ENCODE results near the gene NFIL3.

NFIL3 gene

DNA sequence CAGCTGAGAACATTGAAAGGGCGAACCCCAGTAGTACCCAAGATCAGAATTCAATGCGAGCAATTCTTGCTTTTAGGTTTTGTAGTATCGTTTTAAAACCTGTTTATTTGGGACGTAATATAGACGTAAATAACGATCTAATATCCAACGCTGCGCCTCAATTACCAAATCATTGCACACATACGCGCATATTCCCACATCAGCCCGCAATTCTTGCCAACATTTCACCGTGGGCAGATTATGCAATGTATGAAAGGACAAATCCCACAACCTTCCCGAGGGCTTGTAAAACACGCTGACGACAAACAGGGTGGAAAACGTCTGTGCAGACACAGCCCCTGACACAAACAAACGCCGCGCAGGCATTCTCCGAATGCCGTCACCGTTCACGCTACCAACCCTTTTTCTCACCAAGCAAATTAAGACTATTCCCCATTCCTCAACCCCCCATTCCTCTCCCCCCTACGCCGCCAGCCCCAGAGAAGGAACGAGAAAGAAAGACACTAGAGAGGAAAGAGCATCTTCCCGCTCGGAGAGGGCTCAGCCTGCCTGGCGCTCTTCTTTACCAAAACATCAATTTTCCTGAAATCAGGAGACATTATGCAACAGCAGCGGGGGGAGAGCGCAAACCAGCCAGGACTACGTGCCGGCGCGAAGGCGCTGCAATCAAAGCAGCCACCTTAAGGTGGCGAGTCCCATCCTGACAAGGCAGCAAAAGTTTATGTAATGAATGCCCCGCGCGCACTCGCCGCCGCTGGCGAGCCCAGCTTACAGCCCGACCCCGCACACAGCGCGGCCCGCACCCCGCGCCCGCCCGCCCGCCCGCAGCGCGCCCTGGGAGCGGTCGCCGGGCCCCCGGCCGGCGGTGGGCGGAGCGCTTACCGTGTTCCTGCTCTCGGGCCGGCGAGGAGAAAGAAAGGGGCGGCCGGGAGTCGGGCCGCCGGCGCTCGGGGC is 597 bp downstream of the NFIL3 start:
- peak in 1 of 2 donors; percentile 30 for DNase-seq (ENCODE audit: low read depth in 2 of 2)

- no peak for DNase-seq (ENCODE audit: low read depth in 2 of 2)
Measured at GRCh38 chr9:91421971-91422757, 1.5 kb downstream of the NFIL3 start.

- no peak for DNase-seq (ENCODE audit: low read depth in 2 of 2)
Measured at GRCh38 chr9:91421128-91421765, 2.4 kb downstream of the NFIL3 start.

GRCh38 chr9:91420501-91421127 is 3.0 kb downstream of the NFIL3 start:
- DNase-seq (ENCODE audit: low read depth in 2 of 2) = no peak

DNA sequence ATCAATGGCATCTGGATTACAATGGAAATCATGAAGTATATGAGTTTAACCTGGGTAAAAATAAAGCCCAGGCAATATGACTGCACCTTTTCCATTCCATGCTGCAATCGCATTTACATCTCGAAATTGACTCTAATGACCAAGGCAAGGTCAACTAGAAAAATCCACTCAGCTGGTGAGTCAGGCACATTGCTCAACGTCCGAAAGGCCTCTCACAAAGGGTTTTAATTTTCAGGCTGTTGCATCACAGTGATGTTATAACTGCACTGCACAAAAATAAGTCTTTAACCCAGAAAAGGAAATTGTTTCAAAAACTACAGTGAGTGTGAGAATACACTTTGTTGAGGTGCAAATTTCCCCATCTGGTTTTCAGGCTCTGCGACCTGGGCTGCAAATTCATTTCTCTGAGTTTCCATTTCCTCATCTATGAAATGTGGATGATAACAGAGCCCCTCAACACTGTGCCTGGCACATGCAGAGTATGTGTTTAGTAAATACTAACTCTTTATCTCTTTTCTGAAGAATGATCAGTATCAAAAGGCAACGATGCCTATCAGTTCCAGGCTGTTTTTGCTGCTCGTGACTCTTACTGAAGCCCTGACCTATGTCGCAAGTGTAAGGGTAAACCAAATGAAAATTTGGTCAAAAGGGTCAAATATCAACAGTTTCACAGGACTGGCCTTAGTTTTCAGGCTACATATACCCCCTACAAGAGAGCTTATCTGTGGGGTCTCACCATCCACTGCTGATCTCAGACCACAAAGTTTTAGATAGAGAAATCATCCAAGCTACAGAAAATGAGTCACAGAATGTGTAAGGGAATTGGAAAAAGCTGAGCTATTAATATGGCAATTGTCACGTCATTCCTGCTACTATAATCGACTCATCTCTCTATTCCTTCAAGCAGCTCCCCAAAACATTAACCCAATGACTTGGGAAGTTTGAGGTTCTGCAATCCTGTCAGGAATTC is 4.1 kb downstream of the NFIL3 start:
- DNase-seq (ENCODE audit: low read depth in 2 of 2) = peak in 1 of 2 donors; percentile 46

DNA sequence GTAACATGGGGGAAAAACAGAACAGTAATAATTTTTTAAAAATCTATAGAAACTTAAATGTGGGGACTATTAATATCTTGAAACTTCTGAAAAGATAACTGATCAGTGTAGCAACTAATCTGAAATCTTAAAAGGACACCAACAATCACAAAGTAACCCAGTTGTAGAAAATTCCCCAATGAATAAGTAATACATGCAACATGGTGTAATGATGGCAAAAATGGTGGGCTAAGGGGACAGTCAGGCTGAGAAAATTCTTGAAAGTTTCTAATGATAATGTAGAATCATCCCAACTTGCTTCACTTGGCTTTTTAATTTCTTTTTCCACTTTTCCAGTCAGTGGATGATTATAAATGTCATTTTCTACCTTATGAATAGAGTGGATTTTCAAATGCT is 5.4 kb downstream of the NFIL3 start:
- no peak for DNase-seq (ENCODE audit: low read depth in 2 of 2)

- no peak for DNase-seq (ENCODE audit: low read depth in 2 of 2)
Measured at GRCh38 chr9:91417602-91418214, 5.9 kb downstream of the NFIL3 start.

- no peak for DNase-seq (ENCODE audit: low read depth in 2 of 2)
Measured at GRCh38 chr9:91416096-91416712, 7.4 kb downstream of the NFIL3 start.

DNA sequence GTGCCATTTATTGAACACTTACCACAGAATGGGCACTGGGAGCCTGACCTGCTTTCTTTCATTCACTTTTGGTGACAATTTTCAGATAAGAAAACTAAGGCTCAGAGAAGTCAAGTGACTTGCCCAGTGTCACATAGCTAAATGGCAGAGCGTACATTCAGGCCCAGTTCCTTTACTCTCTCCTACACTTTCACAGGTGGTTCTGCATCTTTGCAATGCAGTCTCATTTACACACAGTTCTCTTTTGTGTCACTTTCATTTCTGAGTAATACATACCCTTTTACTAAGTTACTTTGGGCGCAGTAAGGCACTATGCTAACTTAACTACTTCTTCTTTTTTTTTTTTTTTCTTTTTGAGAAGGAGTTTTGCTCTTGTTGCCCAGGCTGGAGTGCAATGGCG is 8.3 kb downstream of the NFIL3 start:
- DNase-seq (ENCODE audit: low read depth in 2 of 2) = no peak

DNA sequence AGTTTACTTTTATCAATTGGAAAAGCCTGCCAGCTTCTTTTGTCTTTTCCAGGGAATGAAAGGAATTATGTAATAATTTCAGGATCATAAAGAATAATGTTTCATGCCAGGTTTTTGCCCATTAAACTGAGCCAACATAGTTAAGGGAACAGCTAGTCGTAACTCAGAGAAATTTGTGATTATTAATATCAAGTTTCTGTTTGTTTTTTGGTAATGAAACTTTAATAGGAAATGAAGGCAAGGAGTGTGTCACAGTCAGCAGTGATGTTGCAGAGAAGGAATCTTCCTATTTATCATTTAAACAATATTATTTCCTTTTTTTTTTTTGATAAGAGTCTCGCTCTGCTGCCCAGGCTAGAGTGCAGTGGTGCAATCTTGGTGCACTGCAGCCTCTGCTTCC is 10.7 kb downstream of the NFIL3 start:
- DNase-seq (ENCODE audit: low read depth in 2 of 2) = no peak

DNA sequence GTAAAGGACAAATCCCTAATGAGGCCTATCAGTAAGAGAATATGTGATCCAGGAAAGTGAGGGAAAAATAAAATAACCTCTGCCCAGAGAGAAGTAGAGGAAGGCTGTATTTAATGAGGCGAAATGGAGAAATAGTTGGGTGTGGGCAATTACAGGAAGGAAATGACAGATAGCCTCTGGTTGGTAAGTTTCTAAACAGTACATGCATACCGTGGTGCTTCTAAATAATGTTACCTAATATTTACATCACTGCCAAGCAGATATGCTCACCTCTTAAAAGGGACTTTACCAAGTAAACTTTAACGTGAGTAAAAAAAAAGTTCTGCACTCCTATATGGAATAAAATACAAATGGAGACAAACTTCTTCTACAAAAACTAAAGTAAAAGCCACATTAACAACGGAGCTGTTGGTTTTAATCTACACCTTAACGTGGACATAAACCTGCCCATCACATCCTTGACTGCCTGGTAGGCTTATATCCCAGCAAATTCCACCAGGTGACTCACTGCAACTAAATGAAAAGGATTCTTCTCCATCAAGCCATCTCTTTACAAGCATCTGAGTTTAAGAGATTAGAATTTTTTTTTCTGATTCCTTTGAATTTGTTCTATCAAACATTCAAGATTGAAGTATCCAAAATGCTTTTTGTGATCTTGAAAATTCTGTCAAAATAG is 12.4 kb downstream of the NFIL3 start:
- DNase-seq (ENCODE audit: low read depth in 2 of 2) = no peak

DNA sequence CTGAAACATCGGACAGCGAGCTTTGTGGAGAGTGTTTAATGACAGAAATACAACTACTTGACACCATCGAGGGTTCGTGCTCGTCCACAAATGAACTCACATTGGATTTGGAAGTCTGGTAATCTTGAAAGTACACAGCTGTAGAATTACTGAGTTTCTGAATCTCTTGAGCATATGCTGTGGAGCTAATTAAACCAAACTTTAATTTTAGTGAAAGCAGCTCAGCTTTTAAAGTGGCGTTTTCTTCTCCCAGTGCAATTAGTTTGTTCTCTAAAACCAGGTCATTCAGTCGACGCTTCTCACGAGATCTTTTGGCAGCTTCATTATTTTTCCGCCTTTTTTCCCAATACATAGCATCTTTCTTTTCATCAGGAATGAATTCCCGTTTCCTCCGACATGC is 13.5 kb downstream of the NFIL3 start:
- no peak for DNase-seq (ENCODE audit: low read depth in 2 of 2)

DNA sequence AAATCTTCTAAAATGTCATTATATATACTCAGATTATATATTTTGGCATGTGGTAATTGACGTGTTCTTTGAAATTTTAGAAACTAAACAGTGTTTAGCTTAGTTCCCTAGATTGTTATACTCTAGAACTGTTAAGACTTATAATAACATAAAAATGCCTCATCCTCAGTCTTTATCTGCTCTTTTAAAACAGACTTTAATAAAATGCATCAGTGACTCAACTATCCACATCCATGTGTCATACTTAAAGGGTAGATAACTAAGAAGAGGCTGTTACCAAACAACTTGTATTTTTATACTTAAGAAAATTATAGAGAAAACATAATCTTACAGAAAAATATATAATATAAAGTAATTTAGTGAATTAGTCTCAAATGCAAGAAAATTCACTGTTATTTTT is 15.2 kb downstream of the NFIL3 start:
- no peak for DNase-seq (ENCODE audit: low read depth in 2 of 2)

DNA sequence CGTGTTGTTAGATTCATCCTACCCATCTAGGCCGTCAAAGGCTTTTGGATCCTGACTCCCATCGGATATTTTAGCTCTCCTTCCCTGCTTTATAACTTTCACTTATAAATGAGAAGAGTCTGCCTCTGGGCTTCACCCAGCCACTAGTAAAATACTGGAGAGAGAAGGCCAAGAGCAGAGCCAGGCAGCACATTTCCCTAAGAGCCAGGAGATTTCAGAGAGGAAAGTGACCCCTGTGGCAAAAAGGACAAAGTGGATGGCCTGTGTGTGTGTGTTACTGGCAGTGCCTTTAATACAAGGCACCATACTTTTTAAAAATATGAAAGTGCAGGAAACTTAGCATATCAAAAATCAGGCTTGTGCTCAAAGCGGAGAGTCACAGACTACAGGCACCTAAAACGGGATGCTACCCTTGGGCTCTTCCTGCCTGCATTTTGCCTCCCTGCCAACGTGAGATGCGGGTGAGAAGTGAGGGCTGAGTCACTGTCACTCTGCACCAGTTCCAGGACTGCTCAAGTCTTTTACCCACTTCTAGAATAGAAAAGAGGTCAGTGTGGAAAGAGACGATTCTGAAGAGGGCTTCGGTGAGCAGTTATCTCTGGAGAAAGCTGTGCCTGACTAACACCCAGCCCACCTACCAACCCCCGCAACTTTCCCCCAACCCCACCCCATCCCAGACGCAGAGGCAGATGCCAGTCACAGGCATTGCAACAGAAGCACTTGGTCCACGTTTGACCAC is 15.9 kb downstream of the NFIL3 start:
- DNase-seq (ENCODE audit: low read depth in 2 of 2) = no peak

- DNase-seq (ENCODE audit: low read depth in 2 of 2) = no peak
Measured at GRCh38 chr9:91405343-91406077, 18.1 kb downstream of the NFIL3 start.

DNA sequence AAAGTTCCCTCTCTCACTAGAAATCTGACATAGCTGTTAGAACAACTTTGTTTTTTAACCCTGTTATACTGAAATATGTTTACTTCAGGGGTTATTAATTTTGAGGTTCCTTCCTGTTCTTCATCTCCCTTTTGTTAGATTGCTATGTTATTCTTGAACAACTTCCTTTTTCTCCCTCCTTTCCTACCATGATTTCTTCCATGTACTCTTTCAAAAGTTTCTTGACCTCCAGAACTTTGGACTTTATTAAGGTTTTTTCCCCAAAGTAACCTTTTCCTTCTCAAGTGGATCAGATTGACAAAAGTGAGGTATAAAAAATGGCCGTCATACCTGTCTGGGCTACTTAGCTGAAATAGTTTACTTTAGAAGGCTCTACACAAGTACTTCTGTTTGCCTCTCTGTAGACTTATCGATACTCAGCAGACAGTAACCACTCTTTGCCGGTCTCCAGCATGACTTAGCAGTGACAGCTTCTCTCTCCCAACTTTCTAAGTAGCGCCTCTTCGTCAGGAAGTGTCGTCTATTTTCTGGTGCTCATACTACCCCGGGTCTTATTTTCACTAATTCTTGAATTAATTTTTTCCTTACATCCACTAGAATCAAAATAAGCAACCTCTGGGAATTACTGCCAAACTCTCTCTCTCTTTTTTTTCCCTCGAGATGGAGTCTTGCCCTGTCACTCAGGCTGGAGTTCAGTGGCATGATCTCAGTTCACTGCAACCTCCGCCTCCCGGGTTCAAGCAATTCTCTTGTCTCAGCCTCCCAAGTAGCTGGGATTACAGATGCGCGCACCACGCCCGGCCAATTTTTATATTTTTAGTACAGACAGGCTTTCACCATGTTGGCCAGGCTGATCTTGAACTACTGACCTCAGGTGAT is 19.7 kb downstream of the NFIL3 start:
- DNase-seq (ENCODE audit: low read depth in 2 of 2) = no peak

GRCh38 chr9:91398926-91399325 is 24.7 kb downstream of the NFIL3 start:
- no peak for DNase-seq (ENCODE audit: low read depth in 2 of 2)
